GM18519 (cell line): ENCODE measurements around the gene CRB2.

Experiments used
- ATAC-seq: cut with Tn5 transposase; IDR thresholded peaks from one replicate; pipeline ENCODE4 v1.9.1; 2021; ENCODE audit warnings: mild to moderate bottlenecking, moderate library complexity; ENCODE audit not compliant: unreplicated experiment, low FRiP score

The CRB2 gene

DNA sequence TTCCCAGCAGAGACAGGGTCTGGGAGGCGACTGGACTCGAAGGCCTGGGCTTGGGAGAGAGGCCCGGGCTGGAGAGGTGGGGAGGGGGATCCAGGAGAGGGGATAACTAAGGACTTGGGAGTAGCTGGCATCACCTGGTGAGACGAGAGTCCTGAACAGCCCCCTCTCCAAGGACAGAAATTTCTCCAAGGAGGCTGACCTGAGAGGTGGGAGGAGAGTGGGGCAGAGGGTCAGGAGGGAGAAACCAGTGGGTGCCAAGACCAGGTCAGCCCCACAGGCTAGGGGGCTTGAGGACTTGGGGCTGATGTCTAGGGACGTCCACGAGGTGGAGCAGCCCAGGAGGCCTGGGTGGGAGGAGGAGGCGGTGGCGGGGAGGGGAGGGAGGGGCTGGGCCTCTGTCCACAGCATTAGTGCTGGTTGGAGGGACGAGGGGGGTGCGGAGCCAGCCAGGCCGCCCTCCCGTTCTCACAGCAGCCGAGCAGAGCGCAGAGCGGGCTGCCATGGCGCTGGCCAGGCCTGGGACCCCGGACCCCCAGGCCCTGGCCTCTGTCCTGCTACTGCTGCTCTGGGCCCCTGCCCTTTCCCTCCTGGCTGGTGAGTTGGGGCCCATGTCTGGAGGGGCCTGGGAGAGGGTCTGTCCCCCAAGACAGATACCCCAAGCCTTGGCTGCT, at the start of gene CRB2:
Gene CRB2 (plus strand): TSS at position 437 of the 671 bp plus-strand sequence. CDS start 64 bp downstream, at position 501.
- no peak for ATAC-seq

DNA sequence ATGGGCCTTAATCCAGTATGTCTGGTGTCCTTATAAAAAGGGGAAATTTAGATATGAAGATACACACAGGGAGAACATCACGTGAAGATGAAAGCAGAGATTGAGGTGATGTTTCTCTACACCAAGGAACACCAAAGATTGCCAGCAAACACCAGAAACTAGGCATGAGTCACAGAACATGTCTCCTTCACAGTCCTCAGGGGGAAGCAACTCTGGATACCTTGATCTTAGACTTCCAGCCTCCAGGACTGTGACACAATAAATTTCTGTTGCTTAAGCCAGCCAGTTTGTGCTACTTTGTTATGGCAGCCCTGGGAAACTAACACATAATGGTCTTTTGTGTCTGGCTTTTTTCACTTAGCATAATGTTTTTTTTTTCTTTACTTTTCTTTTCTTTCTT, 46.4 kb upstream of the CRB2 start:
- ATAC-seq = no peak

DNA sequence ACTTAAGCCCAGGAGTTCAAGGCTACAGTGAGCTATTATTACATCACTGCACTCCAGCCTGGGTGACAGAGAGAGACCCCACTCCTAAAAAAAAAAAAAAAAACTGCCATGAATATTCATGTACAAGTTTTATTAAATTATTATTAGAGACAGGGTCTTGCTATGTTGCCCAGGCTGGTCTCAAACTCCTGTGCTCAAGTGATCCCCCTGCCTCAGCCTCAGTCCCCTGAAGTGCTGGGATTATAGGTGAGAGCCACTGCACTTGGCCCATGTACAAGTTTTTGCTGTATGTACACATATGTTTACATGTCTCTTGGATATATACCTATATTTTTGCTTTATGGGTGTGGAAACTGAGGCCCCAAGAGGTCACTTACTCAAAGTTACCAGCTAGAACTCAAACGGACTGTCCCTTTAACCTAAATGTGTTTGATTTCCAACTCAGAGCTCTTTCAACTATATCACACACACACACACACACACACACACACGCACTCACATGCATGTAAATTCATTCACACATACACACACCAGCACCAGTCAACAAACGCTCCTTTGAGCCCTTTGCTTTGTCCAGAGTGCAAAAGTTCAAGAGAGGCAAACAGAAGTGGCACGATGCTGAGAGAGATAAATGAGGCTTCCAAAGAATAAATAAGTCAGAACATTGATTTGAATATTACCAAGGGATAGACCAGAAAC, 45.3 kb upstream of the CRB2 start:
- no peak for ATAC-seq

DNA sequence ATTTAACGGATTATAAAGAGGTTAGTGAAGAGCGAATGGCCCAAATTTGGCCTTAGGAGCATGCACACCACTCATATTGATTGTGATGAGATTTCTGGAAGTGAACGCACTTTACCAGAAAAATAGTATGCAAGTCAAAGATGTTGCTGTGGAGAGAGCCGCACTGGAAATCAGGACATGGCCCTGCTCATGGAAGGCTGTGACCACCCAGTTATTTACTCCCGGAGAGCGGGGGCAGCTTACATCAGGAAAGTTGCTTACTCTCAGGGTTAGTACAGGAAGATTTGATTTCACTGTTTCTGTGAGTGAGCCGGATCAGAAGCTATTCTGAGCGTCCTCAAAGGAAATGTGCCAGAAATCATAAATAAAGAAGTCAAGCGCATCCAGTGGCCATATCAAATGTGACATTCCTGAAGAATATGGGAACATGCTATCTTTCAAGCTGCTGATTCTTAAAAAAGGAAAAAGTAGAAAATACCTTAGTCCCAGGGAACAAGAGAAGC, 44.7 kb upstream of the CRB2 start:
- no peak for ATAC-seq

DNA sequence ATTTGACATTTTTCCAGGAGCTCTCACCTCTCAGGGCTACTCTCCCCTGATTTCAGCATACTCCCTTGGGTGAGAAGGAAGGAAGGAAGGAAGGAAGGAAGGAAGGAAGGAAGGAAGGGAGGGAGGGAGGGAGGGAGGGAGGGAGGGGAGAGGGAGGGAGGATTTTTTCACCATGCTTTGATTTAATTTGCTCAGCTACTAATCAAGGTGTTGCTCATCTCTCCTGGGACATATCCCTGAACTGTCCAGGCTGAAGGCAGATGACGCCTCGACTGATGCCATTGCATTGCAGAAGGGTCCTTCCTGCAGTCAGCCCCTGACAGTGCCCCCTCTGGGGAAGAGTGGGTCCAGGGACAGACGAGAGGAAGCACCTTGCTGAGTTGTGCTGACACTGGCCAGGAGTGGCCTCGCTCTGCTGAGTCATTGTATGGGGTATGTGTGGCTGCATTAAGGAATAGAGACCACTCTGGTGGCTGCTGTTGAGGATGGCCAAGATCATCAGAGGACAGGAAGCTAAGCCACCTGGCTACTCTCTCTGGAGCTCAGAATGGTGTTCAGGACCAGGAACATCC, 43.6 kb upstream of the CRB2 start:
- no peak for ATAC-seq

DNA sequence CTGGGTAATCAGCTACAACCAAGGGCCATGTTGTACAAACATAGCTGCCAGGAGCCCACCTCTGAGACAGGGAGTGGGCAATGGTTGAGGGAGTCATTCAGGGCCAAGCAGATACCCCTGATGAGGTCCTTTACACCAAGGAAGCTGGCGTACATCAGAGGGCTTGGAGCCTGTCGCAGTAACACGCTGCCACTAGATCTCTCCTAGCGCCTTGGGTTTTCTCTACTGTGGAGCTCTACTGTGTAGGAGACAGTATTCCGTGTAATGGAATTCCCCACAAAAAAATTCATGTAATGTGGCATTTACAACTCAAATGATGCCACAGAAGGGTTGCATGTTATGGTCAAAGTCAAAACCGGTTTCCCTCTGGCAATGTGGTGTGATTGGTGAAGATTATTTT, 41.4 kb upstream of the CRB2 start:
- no peak for ATAC-seq

DNA sequence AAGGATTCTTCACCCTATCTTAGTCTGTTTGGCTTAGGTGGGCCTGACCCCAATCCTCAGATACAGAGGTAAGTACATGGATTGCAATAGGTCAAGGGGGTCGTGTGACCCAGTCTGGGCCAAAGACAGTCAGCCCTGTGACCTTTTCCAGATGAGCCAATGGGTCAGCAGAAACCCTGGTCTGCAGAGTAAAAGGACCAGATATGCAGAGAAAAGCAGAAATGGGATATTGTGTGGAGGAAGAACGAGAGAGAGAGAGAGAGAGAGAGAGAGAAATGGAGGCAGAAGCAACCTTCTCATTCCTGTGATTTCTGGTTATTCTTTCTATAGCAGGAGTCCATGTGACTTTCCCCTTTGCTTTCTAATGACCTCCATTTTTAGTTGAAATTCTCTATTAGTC, 40.4 kb upstream of the CRB2 start:
- ATAC-seq = no peak

DNA sequence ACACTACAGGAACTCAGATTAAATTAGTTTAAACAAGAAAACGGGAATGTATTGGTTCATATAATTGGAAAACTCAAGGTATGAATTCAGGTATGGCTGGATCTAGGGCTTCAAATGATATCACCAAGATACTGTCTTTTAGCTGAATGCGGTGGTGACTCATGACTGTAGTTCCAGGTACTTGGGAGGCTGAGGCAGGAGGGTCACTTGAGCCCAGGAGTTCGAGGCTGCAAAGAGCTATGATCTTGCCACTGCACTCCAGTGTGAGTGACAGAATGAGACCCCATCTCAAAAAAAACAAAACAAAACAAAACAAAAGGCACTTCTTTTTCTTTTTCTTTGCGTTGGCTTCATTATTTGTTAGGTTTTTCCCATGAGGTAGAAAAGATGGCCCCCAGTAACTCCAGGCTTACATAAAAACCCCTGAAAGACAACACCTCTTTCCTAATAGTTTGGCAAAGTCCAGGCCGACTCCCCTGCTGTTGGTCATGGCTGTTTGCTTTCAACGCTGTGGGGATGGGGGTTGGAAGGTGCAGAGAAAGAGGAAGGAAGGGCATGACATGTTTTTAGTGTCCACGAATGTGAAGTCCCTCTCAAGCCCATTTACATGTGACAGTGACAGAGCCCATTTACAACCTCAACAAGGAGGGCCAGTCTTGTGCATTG, 39.8 kb upstream of the CRB2 start:
- no peak for ATAC-seq

DNA sequence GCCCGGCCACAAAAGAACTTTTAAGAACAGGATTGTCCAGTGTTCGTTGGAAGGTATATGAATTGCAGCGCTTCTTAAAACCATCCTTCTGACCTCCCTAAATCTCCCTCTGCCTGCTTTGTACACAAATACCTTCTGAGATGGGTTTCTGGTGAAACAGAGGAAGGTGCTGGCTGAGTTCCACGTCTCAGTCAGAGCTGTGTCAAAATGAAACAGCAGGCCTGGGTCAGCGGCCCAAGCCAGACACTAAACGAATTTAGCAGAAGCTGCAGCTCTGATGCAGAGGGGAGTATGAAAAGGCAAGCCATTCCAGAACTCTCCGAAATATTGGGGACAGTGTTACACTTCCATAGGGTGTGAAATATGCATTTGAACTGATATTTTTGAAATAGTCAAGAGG, 37.8 kb upstream of the CRB2 start:
- peak; percentile 53 for ATAC-seq

DNA sequence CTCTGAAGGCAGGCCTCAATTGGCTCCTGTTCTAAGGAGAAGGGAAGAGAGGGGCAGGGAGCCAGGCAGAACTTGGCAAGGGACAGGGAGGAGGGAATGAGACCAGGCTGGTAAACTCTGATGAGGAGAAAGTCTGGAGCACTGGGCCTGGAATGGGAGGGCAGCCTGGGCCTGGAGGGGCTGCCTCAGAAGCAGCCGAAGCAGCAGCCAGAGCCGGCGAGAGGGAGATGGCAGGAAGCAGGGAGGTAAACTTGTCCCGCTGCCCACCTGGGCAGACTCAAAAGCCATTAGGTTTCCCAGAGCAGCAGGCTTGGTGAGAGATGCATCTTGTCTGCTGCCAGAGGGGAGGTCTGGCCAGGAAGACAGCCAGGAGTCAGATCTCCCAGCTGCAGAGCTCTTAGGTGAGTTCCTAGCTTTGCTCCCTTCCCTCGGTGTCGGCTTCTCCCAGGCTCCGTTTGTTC, 37.0 kb upstream of the CRB2 start:
- no peak for ATAC-seq

DNA sequence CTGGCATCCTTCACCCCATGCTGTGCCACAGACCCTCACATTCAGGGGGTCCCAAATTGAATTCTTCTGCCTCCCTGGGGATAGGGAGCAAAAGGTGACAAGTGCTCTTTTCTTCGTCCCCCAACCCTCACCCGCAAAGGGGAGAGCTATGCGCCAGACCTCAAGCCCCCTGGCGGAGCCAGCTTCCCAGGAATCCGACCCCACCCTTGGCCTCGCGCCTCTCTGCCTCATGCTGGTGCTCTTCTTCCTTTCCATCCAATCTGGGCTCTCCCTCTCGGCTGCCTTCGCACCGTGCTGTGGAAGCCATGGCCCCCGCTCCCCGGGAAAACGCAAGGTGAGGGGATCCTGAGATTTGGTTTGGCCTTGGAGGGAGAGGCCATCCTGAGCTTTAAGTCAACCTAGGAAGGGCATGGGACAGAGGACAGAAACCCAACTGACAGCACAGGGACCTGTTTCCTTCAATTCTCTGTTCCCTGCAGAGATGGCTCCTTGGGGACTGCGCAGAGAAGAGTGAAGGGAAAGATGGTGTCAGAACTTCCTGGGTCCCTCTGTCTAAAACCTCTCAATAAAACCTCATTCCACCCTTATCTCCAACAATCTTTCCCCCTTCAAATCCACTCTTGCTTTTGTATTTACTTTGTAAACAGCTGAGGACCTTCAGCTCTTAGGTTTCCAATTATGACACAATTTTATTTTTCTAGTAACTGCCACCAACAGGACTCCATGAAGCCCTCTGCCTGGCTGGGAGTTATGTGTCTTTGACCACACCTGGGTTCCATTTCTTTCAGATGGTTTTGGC, 36.3 kb upstream of the CRB2 start:
- no peak for ATAC-seq

DNA sequence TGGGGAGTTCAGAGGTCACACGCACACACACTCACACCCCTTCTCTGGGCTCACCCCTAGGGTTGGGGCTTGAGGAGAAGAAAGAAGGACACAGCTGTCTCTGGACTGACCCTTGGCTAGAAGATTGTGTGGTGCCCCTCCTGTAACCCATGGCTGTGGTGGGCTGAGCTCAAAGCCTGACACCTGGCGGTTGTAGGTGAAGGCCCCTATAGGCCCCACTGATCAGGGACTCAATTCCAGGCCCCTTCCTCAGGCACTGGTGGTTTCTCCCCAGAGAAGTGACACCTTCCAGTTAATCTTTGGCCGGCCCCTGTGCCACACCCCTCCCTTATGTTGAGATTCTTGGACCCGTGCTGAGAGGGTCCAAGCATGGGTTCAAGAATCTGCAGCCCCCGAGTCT, 35.2 kb upstream of the CRB2 start:
- no peak for ATAC-seq

DNA sequence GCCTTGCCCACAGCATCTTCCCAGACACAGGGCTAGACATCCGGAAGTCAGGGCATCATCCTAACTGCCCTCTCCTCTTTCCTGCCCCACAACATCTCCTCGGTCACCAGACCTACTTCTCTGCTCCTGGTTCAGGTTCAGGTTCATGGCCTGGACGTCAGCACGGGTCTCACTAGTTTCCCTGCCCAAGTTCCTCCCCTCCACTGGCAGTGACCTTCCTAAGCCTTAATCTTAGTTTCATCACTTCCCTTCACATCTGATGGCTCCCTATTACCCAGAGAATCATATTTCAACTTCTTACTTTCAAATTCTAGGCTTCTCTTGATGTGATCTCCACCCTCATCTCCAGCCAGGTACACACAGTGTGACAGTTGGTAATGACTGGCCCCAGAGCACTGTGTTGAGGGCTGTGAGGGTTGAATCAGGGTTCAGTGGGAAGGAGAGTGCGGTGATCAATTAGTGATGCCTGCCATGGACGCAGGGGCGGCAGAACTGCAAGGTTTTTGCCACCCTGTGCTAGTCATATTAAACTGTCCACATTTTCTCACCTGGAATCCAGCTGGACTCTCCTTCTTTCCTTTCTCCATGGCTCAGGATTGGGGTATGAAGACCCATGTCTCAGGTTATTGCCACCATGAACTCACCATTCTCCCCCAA, 34.3 kb upstream of the CRB2 start:
- no peak for ATAC-seq

DNA sequence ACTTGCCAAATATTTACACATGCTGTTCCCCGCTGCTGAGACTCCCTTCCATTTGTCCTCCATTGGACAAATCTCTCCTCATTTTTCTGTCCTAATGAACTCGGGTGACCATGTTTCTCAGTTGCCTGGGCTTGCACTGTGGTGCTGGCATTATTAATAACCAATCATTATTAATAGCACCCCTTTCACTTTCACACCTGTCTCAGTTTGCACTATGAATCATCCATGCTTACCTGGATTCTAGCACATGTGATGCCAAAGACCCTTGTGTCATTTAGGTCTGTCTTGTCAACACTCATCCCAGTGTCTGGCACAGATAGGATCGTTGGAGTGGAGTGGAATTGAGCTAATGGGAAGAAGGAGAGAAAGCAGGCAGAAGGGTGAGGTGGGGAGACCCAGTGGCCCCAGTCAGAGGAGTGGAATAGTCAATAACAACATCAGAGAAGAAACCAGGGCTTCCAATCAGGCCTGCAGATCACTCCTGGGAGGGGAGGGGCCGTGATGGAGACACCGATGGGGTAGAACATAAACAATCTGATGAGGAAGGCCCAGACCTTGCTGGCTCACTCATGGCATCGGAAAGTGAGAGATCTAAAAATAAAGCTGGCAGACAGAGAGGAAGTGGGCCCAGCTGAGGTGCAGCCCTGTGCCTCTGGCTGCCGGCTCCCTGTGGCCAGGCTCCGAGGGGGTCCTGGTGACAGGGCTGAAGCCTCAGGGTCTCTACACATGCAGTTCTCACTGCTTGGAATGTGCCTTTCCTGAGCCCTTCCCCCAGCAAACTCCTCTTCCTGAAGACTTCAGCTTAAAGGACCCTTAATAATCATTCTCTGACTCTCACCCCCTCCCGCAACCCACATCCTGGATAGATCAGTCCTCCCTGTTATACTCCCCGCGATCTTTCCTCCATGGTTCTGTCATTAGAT, 33.5 kb upstream of the CRB2 start:
- peak; percentile 35 for ATAC-seq

DNA sequence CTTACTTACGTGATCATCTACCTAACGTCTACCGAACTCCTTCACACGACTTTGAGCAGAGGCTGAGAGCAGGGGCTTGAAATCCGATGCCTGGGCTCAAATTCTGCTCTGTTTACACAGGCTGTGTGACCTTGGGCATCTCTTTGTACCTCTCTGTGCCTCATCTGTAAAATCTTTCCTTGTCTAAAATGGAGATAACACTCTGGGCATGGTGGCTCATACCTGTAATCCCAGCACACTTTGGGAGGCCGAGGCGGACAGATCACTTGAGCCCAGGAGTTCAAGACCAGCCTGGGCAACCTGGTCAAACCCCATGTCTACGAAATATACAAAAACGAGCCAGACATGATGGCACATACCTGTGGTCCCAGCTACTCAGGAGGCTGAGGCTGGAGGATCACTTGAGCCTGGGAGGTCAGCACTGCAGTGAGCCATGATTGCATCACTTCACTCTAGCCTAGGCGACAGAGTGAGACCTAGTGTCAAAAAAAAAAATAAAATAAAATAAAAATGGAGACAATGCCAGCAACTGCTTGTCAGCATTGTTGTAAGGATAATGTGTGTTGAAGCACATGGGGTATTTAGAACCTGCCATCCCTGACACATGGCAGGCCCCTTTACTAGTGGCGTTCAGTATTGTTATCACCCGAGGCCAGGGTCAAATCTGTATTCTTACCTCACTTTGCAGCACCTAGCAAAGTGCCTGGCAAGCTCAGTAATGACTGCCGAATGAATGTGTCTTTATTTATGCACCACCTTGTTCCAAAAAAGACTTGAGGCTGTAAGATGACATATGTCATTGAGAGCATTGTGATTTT, 32.6 kb upstream of the CRB2 start:
- no peak for ATAC-seq

DNA sequence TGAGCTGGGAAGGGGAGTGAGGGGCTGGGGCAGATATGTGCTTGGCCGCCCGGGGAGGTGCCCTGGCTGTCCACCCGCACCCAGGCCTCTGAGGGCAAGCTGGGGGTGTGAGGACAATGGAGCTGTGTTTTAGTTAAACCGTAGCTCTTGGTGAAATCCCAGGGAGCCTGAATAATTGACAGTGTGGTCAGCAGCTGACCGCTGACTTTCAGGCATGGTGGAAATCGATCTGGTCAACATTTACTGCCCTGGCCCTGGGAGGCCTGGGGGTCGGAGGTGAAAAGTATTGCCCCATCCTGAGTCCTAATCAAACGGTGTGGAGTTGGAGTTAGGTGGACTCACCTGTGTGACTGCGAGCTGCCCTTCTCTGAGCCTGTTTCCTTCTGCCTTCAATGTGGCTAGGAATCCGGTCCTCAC, 31.2 kb upstream of the CRB2 start:
- no peak for ATAC-seq

DNA sequence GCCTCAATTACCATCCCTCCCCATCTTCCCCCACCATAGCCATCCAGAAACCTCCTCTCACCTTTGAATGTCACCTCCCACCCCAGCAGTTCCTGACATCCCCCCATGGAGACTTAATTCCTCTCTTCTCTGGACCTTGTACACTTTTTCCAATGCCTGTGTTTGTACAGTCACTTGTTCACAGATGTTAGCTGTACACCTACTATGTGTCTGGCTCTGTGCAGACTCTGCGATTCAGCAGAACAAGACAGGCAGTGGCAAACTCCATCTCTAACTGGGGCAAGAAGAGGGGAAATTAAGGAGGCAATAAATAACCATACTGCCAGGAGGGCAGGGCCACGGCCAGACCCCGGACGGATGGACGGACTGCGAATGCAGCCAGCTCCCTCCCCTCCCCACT, 29.8 kb upstream of the CRB2 start:
- no peak for ATAC-seq

DNA sequence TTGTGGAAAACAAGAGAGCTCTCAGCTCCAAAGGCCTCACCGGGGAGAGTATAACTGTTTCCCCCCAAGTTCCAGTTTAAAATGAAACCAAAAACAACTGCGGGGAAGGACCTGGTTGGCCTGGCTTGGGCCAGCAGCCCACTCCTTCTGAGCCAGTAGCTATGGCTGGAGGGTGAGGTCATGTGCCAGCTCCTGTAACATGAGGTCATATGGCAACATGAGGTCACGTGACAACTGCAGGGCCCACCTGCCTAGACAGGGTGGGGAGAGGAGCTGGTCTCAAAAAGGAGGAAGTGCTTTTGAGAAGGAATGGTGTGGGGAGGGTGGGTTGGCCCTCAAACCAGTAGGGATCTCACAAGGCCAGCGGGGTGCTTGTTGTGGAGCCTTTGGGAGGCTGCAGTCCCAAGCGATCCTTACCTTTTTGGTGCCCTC, 29.3 kb upstream of the CRB2 start:
- no peak for ATAC-seq
